Mesendoderm (in vitro differentiated cells): ENCODE data around the gene WDR47.

Experiments
- DNase-seq: peaks from one replicate; pipeline ENCODE4 v3.0.0; 2013
- H2AK5ac ChIP-seq: 2 replicates; pipeline ENCODE4 v1.6.1; 2013; ENCODE audit warnings: low read length, inconsistent platforms
- H2BK120ac ChIP-seq: 2 replicates; pipeline ENCODE4 v1.6.1; 2013; ENCODE audit warnings: low read depth, mild to moderate bottlenecking, low read length, moderate library complexity, mixed read lengths
- H2BK15ac ChIP-seq: replicated peaks from 2 replicates; pipeline ENCODE4 v1.6.1; 2013; ENCODE audit warnings: low read depth, mild to moderate bottlenecking, moderate library complexity
- H2BK5ac ChIP-seq: 2 replicates; pipeline ENCODE4 v1.6.1; 2013; ENCODE audit warnings: low read length, inconsistent platforms
- H3K18ac ChIP-seq: 2 replicates; pipeline ENCODE4 v1.6.1; 2013; ENCODE audit warnings: mild to moderate bottlenecking, low read length, mixed read lengths
- H3K23ac ChIP-seq: one replicate; pipeline ENCODE4 v1.6.1; 2013; ENCODE audit warnings: low read length
- H3K27ac ChIP-seq: 2 replicates; pipeline ENCODE4 v1.5.1; 2013; ENCODE audit warnings: low read depth, mild to moderate bottlenecking, inconsistent platforms, low read length, moderate library complexity
- H3K27me3 ChIP-seq: 2 replicates; pipeline ENCODE4 v1.6.1; 2013; ENCODE audit warnings: low read length, control low read depth, mild to moderate bottlenecking, inconsistent platforms; ENCODE audit not compliant: insufficient read depth, poor library complexity
- H3K36me3 ChIP-seq: 2 replicates; pipeline ENCODE4 v1.6.1; 2013; ENCODE audit warnings: low read length, inconsistent platforms; ENCODE audit not compliant: control insufficient read depth, insufficient read depth
- H3K4ac ChIP-seq: one replicate; pipeline ENCODE4 v1.6.1; 2013; ENCODE audit warnings: low read depth, mild to moderate bottlenecking, low read length, moderate library complexity
- H3K4me1 ChIP-seq: 2 replicates; pipeline ENCODE4 v1.6.1; 2013; ENCODE audit warnings: low read depth, low read length, inconsistent platforms; ENCODE audit not compliant: control insufficient read depth
- H3K4me2 ChIP-seq: 2 replicates; pipeline ENCODE4 v1.6.1; 2013; ENCODE audit warnings: low read length
- H3K4me3 ChIP-seq: 2 replicates; pipeline ENCODE4 v1.5.1; 2013; ENCODE audit warnings: mild to moderate bottlenecking, low read length
- H3K56ac ChIP-seq: one replicate; pipeline ENCODE4 v1.6.1; 2013; ENCODE audit warnings: low read length
- H3K79me1 ChIP-seq: 2 replicates; pipeline ENCODE4 v1.6.1; 2013; ENCODE audit warnings: low read length, inconsistent platforms
- H3K79me2 ChIP-seq: 2 replicates; pipeline ENCODE4 v1.6.1; 2013; ENCODE audit warnings: mild to moderate bottlenecking, low read length; ENCODE audit not compliant: control insufficient read depth, insufficient read depth
- H3K9ac ChIP-seq: 2 replicates; pipeline ENCODE4 v1.6.1; 2013; ENCODE audit warnings: low read length, inconsistent platforms
- H4K5ac ChIP-seq: one replicate; pipeline ENCODE4 v1.6.1; 2013; ENCODE audit warnings: low read length
- H4K8ac ChIP-seq: one replicate; pipeline ENCODE4 v1.6.1; 2013; ENCODE audit warnings: low read depth, mild to moderate bottlenecking, control low read depth, low read length, moderate library complexity
- WGBS: extraction: QIAGEN DNeasy Blood & Tissue Kit; methylation state at CpG from one replicate; pipeline ENCODE4 v1.1.7; 2013; ENCODE audit warnings: low lambda C conversion rate, missing lambda C conversion rate; ENCODE audit not compliant: insufficient coverage; ENCODE audit errors: extremely low coverage; 5-methylcytosine and 5-hydroxymethylcytosine counted together

Gene WDR47

DNA sequence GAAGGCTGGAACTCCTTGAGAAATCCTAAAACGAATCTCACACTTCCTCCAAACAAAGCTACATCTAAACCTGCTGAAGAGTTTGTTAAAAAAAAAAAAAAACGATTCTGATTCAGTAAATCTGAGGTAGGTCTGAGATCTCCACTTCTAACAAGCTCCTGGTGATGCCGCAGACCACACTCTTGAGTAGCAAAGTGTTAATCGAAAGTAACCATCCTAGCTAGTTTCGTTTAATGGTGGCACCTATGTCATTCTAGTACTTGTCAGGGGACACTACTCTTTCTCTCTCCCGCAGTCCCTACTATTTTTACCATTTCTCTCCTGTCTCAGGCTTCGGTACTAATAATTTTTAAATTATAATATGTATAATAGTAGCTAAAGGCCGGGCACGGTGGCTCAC is 80.7 kb downstream of the WDR47 start:
- Histone ChIP-seq H3K23ac (no peak overlapping the region), H3K4me2 (no peak overlapping the region), H3K36me3 (no peaks in the 10 kb centered on the region), H4K5ac (no peak overlapping the region), H3K56ac (no peak overlapping the region), H3K4ac (no peak overlapping the region), H3K27me3 (no peaks in the 10 kb centered on the region), H3K27ac (no peak overlapping the region), H2AK5ac (no peak overlapping the region), H2BK15ac (no peak overlapping the region), H2BK120ac (no peak overlapping the region), H2BK5ac (no peak overlapping the region), H4K8ac (no peak overlapping the region), H3K4me3 (no peak overlapping the region), H3K79me2 (no peaks in the 10 kb centered on the region), H3K79me1 (peaks cover 2% of the 10 kb centered on the region), H3K9ac (no peak overlapping the region), H3K18ac (no peak overlapping the region), H3K4me1 (peaks cover 4% of the 10 kb centered on the region)
- WGBS = no CpG with 5 or more reads among the region's 9 CpGs
- no peak for DNase-seq

DNA sequence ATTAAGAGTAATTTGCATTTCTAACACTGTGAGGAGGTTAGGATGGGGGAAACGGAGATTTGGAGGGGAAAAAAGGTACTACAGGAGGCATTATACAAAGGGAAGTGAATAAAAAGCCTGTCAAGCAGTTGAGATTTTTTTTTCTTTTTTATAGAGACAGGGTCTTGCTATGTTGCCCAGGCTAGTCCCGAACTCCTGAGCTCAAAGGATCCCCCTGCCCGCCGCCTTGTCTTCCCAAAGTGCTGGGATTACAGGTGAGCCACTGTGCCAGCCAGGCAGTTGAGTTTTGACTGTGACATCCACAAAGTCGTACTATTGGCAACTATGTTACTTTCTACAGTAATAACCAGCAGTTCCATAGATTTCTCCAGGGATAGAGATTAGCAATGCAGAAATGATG is 81.2 kb downstream of the WDR47 start:
- H3K27me3 ChIP-seq = no peaks in the 10 kb centered on the region
- peaks cover 6% of the 10 kb centered on the region for H3K79me1 ChIP-seq
- no peaks in the 10 kb centered on the region for H3K79me2 ChIP-seq
- H2BK15ac ChIP-seq = no peak overlapping the region
- no peak overlapping the region for H3K56ac ChIP-seq
- H3K9ac ChIP-seq = no peak overlapping the region
- H3K27ac ChIP-seq = no peak overlapping the region
- no peak overlapping the region for H3K4me2 ChIP-seq
- WGBS = no CpG with 5 or more reads among the region's 5 CpGs
- H3K4me1 ChIP-seq = peaks cover 4% of the 10 kb centered on the region
- H2AK5ac ChIP-seq = no peak overlapping the region
- DNase-seq = no peak
- H2BK120ac ChIP-seq = no peak overlapping the region
- H3K4me3 ChIP-seq = no peak overlapping the region
- H2BK5ac ChIP-seq = no peak overlapping the region
- H3K4ac ChIP-seq = no peak overlapping the region
- H3K18ac ChIP-seq = no peak overlapping the region
- no peak overlapping the region for H3K23ac ChIP-seq
- no peak overlapping the region for H4K5ac ChIP-seq
- H4K8ac ChIP-seq = no peak overlapping the region
- no peaks in the 10 kb centered on the region for H3K36me3 ChIP-seq

DNA sequence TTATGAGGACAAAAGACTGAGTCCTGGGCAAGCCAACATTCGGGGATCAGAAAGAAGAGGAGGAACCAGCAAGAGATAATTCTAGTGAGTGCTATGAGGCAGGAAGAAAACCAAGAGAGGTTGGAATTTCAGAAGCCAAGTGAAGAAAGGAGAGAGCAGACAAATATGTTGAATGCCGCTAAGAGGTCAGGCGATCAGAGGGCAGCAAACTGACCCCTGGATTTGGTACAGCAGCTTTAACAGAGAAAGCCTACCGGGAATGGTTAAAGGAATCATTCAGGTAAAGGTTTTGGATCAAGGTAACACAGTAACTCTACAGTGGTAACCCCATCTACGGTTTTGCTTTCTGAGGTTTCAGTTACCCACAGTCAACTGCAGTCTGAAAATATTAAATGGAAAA is 84.0 kb downstream of the WDR47 start:
- H3K27me3 ChIP-seq = no peaks in the 10 kb centered on the region
- H3K36me3 ChIP-seq = no peaks in the 10 kb centered on the region
- no peak overlapping the region for H4K5ac ChIP-seq
- no peak for DNase-seq
- no peak overlapping the region for H3K4me3 ChIP-seq
- H2BK5ac ChIP-seq = no peak overlapping the region
- H2BK15ac ChIP-seq = no peak overlapping the region
- H3K4me1 ChIP-seq = peaks cover 4% of the 10 kb centered on the region
- H3K27ac ChIP-seq = no peak overlapping the region
- peaks cover 8% of the 10 kb centered on the region for H3K79me1 ChIP-seq
- no peak overlapping the region for H4K8ac ChIP-seq
- H3K4ac ChIP-seq = no peak overlapping the region
- no peak overlapping the region for H3K4me2 ChIP-seq
- H3K79me2 ChIP-seq = no peaks in the 10 kb centered on the region
- no peak overlapping the region for H3K9ac ChIP-seq
- H2BK120ac ChIP-seq = no peak overlapping the region
- no CpG with 5 or more reads among the region's 5 CpGs for WGBS
- H3K56ac ChIP-seq = no peak overlapping the region
- no peak overlapping the region for H3K23ac ChIP-seq
- H2AK5ac ChIP-seq = no peak overlapping the region
- no peak overlapping the region for H3K18ac ChIP-seq

DNA sequence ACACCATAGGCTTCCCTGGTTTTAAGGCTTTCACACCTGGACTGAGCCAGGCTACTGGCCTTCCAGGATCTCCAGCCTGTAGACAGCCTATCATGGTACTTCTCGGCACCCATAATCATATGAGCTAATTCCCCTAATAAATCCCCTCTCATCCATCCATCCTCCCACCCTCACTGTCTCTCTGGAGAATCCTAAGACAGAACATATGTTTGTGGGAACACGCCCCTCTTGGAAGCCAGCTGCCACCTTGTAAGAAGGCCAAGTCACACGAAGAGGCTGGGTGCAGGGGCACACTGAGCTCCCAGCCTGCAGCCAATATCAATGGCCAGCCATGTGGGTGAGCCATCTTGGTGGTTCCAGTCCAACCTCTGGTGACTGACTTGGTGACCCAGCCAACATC is 86.0 kb downstream of the WDR47 start:
- no peaks in the 10 kb centered on the region for H3K79me2 ChIP-seq
- DNase-seq = no peak
- no peak overlapping the region for H3K23ac ChIP-seq
- H3K4me1 ChIP-seq = no peaks in the 10 kb centered on the region
- H3K4me2 ChIP-seq = no peak overlapping the region
- H3K18ac ChIP-seq = no peak overlapping the region
- no peak overlapping the region for H4K8ac ChIP-seq
- H2AK5ac ChIP-seq = no peak overlapping the region
- no CpG with 5 or more reads among the region's 3 CpGs for WGBS
- no peak overlapping the region for H2BK5ac ChIP-seq
- no peak overlapping the region for H2BK120ac ChIP-seq
- H3K36me3 ChIP-seq = no peaks in the 10 kb centered on the region
- H3K27me3 ChIP-seq = no peaks in the 10 kb centered on the region
- no peak overlapping the region for H3K56ac ChIP-seq
- no peak overlapping the region for H3K4ac ChIP-seq
- H3K9ac ChIP-seq = no peak overlapping the region
- no peak overlapping the region for H3K4me3 ChIP-seq
- no peak overlapping the region for H4K5ac ChIP-seq
- no peak overlapping the region for H2BK15ac ChIP-seq
- H3K79me1 ChIP-seq = peaks cover 7% of the 10 kb centered on the region
- no peak overlapping the region for H3K27ac ChIP-seq

DNA sequence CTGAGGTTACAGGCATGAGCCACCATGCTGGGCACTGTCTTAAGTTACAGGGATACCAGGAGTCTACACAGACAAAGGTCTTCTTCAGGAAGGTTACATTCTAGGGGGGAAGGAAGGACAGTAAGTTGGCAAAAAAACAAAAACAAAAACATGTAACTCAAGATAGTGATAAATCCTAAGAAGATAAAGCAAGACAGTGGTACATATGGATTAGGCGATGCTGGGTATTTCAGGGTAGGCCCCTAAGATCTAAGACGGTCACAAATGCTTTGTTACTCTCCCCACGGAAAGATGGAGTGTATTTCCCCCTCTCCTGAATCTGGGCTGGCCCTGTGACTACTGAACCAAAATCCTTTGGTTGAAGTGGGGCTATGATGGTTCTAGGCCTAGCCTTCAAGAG is 86.8 kb downstream of the WDR47 start:
- no peak overlapping the region for H4K8ac ChIP-seq
- no peak overlapping the region for H3K27ac ChIP-seq
- H2BK120ac ChIP-seq = no peak overlapping the region
- no peaks in the 10 kb centered on the region for H3K36me3 ChIP-seq
- no peak overlapping the region for H3K18ac ChIP-seq
- H3K23ac ChIP-seq = no peak overlapping the region
- H2BK5ac ChIP-seq = no peak overlapping the region
- no peak overlapping the region for H3K4ac ChIP-seq
- no peak overlapping the region for H4K5ac ChIP-seq
- H2AK5ac ChIP-seq = no peak overlapping the region
- no peaks in the 10 kb centered on the region for H3K27me3 ChIP-seq
- H3K79me1 ChIP-seq = peaks cover 7% of the 10 kb centered on the region
- H3K4me1 ChIP-seq = no peaks in the 10 kb centered on the region
- H2BK15ac ChIP-seq = no peak overlapping the region
- WGBS = no CpG with 5 or more reads among the region's 3 CpGs
- H3K56ac ChIP-seq = no peak overlapping the region
- no peaks in the 10 kb centered on the region for H3K79me2 ChIP-seq
- no peak overlapping the region for H3K9ac ChIP-seq
- no peak for DNase-seq
- no peak overlapping the region for H3K4me2 ChIP-seq
- no peak overlapping the region for H3K4me3 ChIP-seq

DNA sequence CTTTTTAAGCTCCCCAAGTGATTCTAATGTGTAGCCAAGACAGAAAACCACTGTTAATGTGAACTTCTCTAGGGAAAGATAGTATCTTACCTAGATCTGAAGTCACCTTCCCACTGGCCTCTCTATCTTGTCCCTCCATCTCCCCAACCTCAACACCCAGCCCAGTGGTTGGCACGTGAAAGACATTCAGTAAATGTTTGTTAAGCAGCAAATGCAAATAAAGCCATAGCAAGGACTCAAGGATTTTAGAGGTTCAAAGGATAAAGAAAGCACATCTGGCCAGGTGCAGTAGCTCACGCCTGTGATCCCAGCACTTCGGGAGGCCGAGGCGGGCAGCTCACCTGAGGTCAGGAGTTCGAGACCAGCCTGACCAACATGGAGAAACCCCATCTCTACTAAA is 88.5 kb downstream of the WDR47 start:
- Histone ChIP-seq H3K23ac (no peak overlapping the region), H3K18ac (no peak overlapping the region), H3K9ac (no peak overlapping the region), H4K8ac (no peak overlapping the region), H3K4me3 (no peak overlapping the region), H3K79me2 (no peaks in the 10 kb centered on the region), H2BK120ac (no peak overlapping the region), H4K5ac (no peak overlapping the region), H3K27me3 (no peaks in the 10 kb centered on the region), H3K79me1 (peaks cover 8% of the 10 kb centered on the region), H2AK5ac (no peak overlapping the region), H3K4me2 (no peak overlapping the region), H2BK15ac (no peak overlapping the region), H3K27ac (no peak overlapping the region), H3K36me3 (no peaks in the 10 kb centered on the region), H3K4ac (no peak overlapping the region), H3K4me1 (no peaks in the 10 kb centered on the region), H2BK5ac (no peak overlapping the region), H3K56ac (no peak overlapping the region)
- no CpG with 5 or more reads among the region's 6 CpGs for WGBS
- DNase-seq = peak; percentile 13
